ENCODE data around the gene CENPO. TPM values are rescaled to one million over a fixed set of nuclear protein-coding genes. Genes with fewer than 3 reads are reported as not detected.

The CENPO gene
- total and polyA plus RNA-seq, 7 experiments from 2014 or later, result 1.8 to 36.6 (median 5.8) TPM

DNA sequence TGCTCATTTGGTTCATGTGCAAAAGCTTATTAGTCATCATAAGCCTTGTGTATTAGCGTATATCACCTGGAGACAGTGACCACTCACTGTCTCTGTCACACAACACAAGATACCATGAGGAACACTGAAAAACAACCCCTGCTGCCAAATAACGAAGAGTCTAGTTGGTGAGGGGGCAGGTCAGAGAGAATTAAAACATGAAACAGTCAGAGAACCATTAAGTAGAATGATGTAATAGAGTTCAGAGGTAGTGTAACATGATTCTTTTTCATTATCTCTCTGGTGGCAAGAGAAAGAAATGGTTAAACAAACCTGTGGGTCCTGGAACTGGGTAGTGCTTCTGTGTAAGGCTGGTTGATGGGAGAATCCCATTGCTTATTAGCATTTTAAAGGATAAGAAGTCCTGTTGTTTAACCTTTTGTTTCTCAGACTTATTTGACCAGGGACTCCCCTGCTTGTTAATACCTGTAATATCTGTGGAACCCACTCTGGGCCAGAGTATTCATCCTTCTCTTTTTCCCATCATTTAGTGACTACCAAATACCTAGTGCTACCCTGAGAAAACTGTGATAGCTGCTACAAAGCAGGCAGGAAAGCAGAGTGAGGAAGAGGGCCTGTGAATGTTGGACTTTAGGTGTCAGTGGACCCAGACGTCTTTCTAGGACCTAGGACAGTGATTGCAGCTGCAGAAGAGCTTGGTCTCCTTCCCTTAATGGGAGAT is 38.1 kb upstream of the CENPO start:
- DNase-seq, result no peak
- intact Hi-C loops (cut with micrococcal nuclease), result no loop called here
- ATAC-seq, result no peak
- Mint-ChIP-seq H3K36me3 (peaks cover 0 to 21% (median 15%) of the 10 kb centered on the region in 5 donors), H3K27ac (peak overlapping the region in 2 of 9 donors; percentile 15 to 16), H3K4me1 (no peaks in the 10 kb centered on the region), H3K4me3 (no peak overlapping the region), H3K27me3 (no peaks in the 10 kb centered on the region), H3K9me3 (no peaks in the 10 kb centered on the region)
- no peak overlapping the region for H3K4me3 ChIP-seq (ENCODE audit: low read length)
- H3K9me3 ChIP-seq (ENCODE audit: control insufficient read depth in 2 of 3, low read length in 3 of 3), result no peaks in the 10 kb centered on the region
- H3K27me3 ChIP-seq (ENCODE audit: control insufficient read depth in 2 of 2, insufficient read depth in 2 of 2, low read length in 2 of 2), result no peaks in the 10 kb centered on the region
- H3K27ac ChIP-seq (ENCODE audit: low read depth, low read length), result no peak overlapping the region
- CTCF ChIA-PET, result interaction anchor here (0.9 kb wide), 1 partner anchor 346 kb away, joined by 3 read pairs; no protein-coding TSS in a partner anchor
- no peaks in the 10 kb centered on the region for H3K4me1 ChIP-seq (ENCODE audit: control insufficient read depth in 2 of 2, insufficient read depth in 2 of 2, low read length in 2 of 2)
- H3K36me3 ChIP-seq (ENCODE audit: control insufficient read depth in 2 of 3, insufficient read depth in 3 of 3, low read length in 3 of 3), result peaks cover 4 to 56% (median 28%) of the 10 kb centered on the region in 3 experiments
- POLR2A ChIA-PET, result no interaction called here

GRCh38 chr2:24756789-24757188 is 36.4 kb upstream of the CENPO start:
- H3K27me3 Mint-ChIP-seq, result no peaks in the 10 kb centered on the region
- Histone ChIP-seq H3K4me1 (ENCODE audit: control insufficient read depth in 2 of 2, insufficient read depth in 2 of 2, low read length in 2 of 2) (no peaks in the 10 kb centered on the region), H3K36me3 (ENCODE audit: control insufficient read depth in 2 of 3, insufficient read depth in 3 of 3, low read length in 3 of 3) (peaks cover 4 to 58% (median 26%) of the 10 kb centered on the region in 3 experiments), H3K4me3 (ENCODE audit: low read length) (no peak overlapping the region), H3K27me3 (ENCODE audit: control insufficient read depth in 2 of 2, insufficient read depth in 2 of 2, low read length in 2 of 2) (no peaks in the 10 kb centered on the region), H3K27ac (ENCODE audit: low read depth, low read length) (no peak overlapping the region), H3K9me3 (ENCODE audit: control insufficient read depth in 2 of 3, low read length in 3 of 3) (no peaks in the 10 kb centered on the region)
- H3K9me3 Mint-ChIP-seq, result no peaks in the 10 kb centered on the region
- peak overlapping the region in 1 of 9 donors; percentile 2 for H3K27ac Mint-ChIP-seq
- DNase-seq, result no peak
- peaks cover 6 to 23% (median 12%) of the 10 kb centered on the region in 5 donors for H3K36me3 Mint-ChIP-seq
- no peak overlapping the region for H3K4me3 Mint-ChIP-seq
- CTCF ChIA-PET, result interaction anchor here (0.6 kb wide), 1 partner anchor 372 kb away, joined by 6 read pairs; no protein-coding TSS in a partner anchor
- intact Hi-C loops (cut with micrococcal nuclease), result no loop called here
- ATAC-seq, result no peak
- POLR2A ChIA-PET, result no interaction called here
- peaks cover 0 to 2% (median 0%) of the 10 kb centered on the region in 7 donors for H3K4me1 Mint-ChIP-seq

- Mint-ChIP-seq H3K27me3 (no peaks in the 10 kb centered on the region), H3K4me1 (peaks cover 0 to 9% (median 6%) of the 10 kb centered on the region in 7 donors), H3K9me3 (no peaks in the 10 kb centered on the region), H3K36me3 (peaks cover 9 to 47% (median 25%) of the 10 kb centered on the region in 5 donors), H3K4me3 (no peak overlapping the region), H3K27ac (peak overlapping the region in 2 of 9 donors; percentile 20 to 38)
- H3K4me1 ChIP-seq (ENCODE audit: control insufficient read depth in 2 of 2, insufficient read depth in 2 of 2, low read length in 2 of 2), result no peaks in the 10 kb centered on the region
- H3K27me3 ChIP-seq (ENCODE audit: control insufficient read depth in 2 of 2, insufficient read depth in 2 of 2, low read length in 2 of 2), result no peaks in the 10 kb centered on the region
- ATAC-seq (no peak), DNase-seq (no peak)
- ChIA-PET POLR2A (no interaction called here), CTCF (no interaction called here)
- peaks cover 8 to 59% (median 14%) of the 10 kb centered on the region in 3 experiments for H3K36me3 ChIP-seq (ENCODE audit: control insufficient read depth in 2 of 3, insufficient read depth in 3 of 3, low read length in 3 of 3)
- H3K9me3 ChIP-seq (ENCODE audit: control insufficient read depth in 2 of 3, low read length in 3 of 3), result no peaks in the 10 kb centered on the region
- intact Hi-C loops (cut with micrococcal nuclease), result no loop called here
- no peak overlapping the region for H3K27ac ChIP-seq (ENCODE audit: low read depth, low read length)
- no peak overlapping the region for H3K4me3 ChIP-seq (ENCODE audit: low read length)
These were observed 31.4 kb upstream of the CENPO start for GRCh38 chr2:24761866-24762265.

GRCh38 chr2:24762518-24762917 is 30.7 kb upstream of the CENPO start:
- DNase-seq (no peak), ATAC-seq (no peak)
- ChIA-PET CTCF (no interaction called here), POLR2A (no interaction called here)
- no peak overlapping the region for H3K27ac Mint-ChIP-seq
- Histone ChIP-seq H3K9me3 (ENCODE audit: control insufficient read depth in 2 of 3, low read length in 3 of 3) (no peaks in the 10 kb centered on the region), H3K27me3 (ENCODE audit: control insufficient read depth in 2 of 2, insufficient read depth in 2 of 2, low read length in 2 of 2) (no peaks in the 10 kb centered on the region), H3K4me1 (ENCODE audit: control insufficient read depth in 2 of 2, insufficient read depth in 2 of 2, low read length in 2 of 2) (no peaks in the 10 kb centered on the region), H3K4me3 (ENCODE audit: low read length) (no peak overlapping the region), H3K36me3 (ENCODE audit: control insufficient read depth in 2 of 3, insufficient read depth in 3 of 3, low read length in 3 of 3) (peaks cover 8 to 59% (median 14%) of the 10 kb centered on the region in 3 experiments), H3K27ac (ENCODE audit: low read depth, low read length) (no peak overlapping the region)
- no peak overlapping the region for H3K4me3 Mint-ChIP-seq
- H3K4me1 Mint-ChIP-seq, result peaks cover 0 to 9% (median 6%) of the 10 kb centered on the region in 7 donors
- intact Hi-C loops (cut with micrococcal nuclease), result no loop called here
- no peaks in the 10 kb centered on the region for H3K27me3 Mint-ChIP-seq
- peaks cover 9 to 51% (median 24%) of the 10 kb centered on the region in 5 donors for H3K36me3 Mint-ChIP-seq
- no peaks in the 10 kb centered on the region for H3K9me3 Mint-ChIP-seq

GRCh38 chr2:24763843-24764242 is 29.4 kb upstream of the CENPO start:
- intact Hi-C loops (cut with micrococcal nuclease), result no loop called here
- CTCF ChIA-PET, result no interaction called here

GRCh38 chr2:24766609-24767008 is 26.6 kb upstream of the CENPO start:
- Mint-ChIP-seq H3K9me3 (no peaks in the 10 kb centered on the region), H3K4me1 (peaks cover 0 to 9% (median 6%) of the 10 kb centered on the region in 7 donors), H3K36me3 (peaks cover 5 to 54% (median 22%) of the 10 kb centered on the region in 5 donors), H3K27me3 (no peaks in the 10 kb centered on the region), H3K4me3 (no peak overlapping the region), H3K27ac (peak overlapping the region in 7 of 9 donors; percentile 8 to 85 (median 45))
- Histone ChIP-seq H3K36me3 (ENCODE audit: control insufficient read depth in 2 of 3, insufficient read depth in 3 of 3, low read length in 3 of 3) (peaks cover 8 to 52% (median 9%) of the 10 kb centered on the region in 3 experiments), H3K9me3 (ENCODE audit: control insufficient read depth in 2 of 3, low read length in 3 of 3) (no peaks in the 10 kb centered on the region), H3K27ac (ENCODE audit: low read depth, low read length) (peak overlapping the region; percentile 35), H3K4me3 (ENCODE audit: low read length) (no peak overlapping the region), H3K27me3 (ENCODE audit: control insufficient read depth in 2 of 2, insufficient read depth in 2 of 2, low read length in 2 of 2) (no peaks in the 10 kb centered on the region), H3K4me1 (ENCODE audit: control insufficient read depth in 2 of 2, insufficient read depth in 2 of 2, low read length in 2 of 2) (no peaks in the 10 kb centered on the region)
- POLR2A ChIA-PET, result no interaction called here
- ATAC-seq (no peak), DNase-seq (no peak)
- intact Hi-C loops (cut with micrococcal nuclease), result no loop called here
- CTCF ChIA-PET, result no interaction called here

More at GRCh38 chr2:24763843-24764242, 29.4 kb upstream of the CENPO start:
- ATAC-seq, result no peak
- Histone ChIP-seq H3K36me3 (ENCODE audit: control insufficient read depth in 2 of 3, insufficient read depth in 3 of 3, low read length in 3 of 3) (peaks cover 8 to 52% (median 14%) of the 10 kb centered on the region in 3 experiments), H3K27me3 (ENCODE audit: control insufficient read depth in 2 of 2, insufficient read depth in 2 of 2, low read length in 2 of 2) (no peaks in the 10 kb centered on the region), H3K4me3 (ENCODE audit: low read length) (no peak overlapping the region), H3K4me1 (ENCODE audit: control insufficient read depth in 2 of 2, insufficient read depth in 2 of 2, low read length in 2 of 2) (no peaks in the 10 kb centered on the region), H3K9me3 (ENCODE audit: control insufficient read depth in 2 of 3, low read length in 3 of 3) (no peaks in the 10 kb centered on the region), H3K27ac (ENCODE audit: low read depth, low read length) (no peak overlapping the region)
- POLR2A ChIA-PET, result no interaction called here
- Mint-ChIP-seq H3K27me3 (no peaks in the 10 kb centered on the region), H3K27ac (peak overlapping the region in 1 of 9 donors; percentile 61), H3K36me3 (peaks cover 9 to 54% (median 21%) of the 10 kb centered on the region in 5 donors), H3K4me3 (no peak overlapping the region), H3K9me3 (no peaks in the 10 kb centered on the region), H3K4me1 (peaks cover 0 to 9% (median 6%) of the 10 kb centered on the region in 7 donors)
- DNase-seq, result no peak

DNA sequence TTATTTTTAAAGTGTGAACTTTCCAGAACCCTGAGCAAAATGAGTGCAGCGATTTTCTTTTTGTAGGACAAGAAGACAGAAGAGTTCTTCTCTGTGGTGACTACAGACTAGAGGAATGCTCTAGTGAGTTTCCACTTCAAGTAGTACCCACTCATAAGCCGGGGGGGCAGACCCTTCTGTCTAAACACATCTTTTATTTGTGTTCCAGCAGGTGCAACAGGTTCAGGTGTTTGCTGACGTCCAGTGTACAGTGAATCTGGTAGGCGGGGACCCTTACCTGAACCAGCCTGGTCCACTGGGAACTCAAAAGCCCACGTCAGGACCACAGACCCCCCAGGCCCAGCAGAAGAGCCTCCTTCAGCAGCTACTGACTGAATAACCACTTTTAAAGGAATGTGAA is 25.2 kb upstream of the CENPO start:
- CTCF ChIA-PET, result no interaction called here

More for the DNA sequence above, 25.2 kb upstream of the CENPO start:
- no peaks in the 10 kb centered on the region for H3K9me3 Mint-ChIP-seq
- DNase-seq (no peak), ATAC-seq (no peak)
- Histone ChIP-seq H3K36me3 (ENCODE audit: control insufficient read depth in 2 of 3, insufficient read depth in 3 of 3, low read length in 3 of 3) (peaks cover 1 to 40% (median 8%) of the 10 kb centered on the region in 3 experiments), H3K4me3 (ENCODE audit: low read length) (no peak overlapping the region), H3K27me3 (ENCODE audit: control insufficient read depth in 2 of 2, insufficient read depth in 2 of 2, low read length in 2 of 2) (no peaks in the 10 kb centered on the region), H3K27ac (ENCODE audit: low read depth, low read length) (no peak overlapping the region), H3K4me1 (ENCODE audit: control insufficient read depth in 2 of 2, insufficient read depth in 2 of 2, low read length in 2 of 2) (no peaks in the 10 kb centered on the region), H3K9me3 (ENCODE audit: control insufficient read depth in 2 of 3, low read length in 3 of 3) (no peaks in the 10 kb centered on the region)
- POLR2A ChIA-PET, result no interaction called here
- no peak overlapping the region for H3K27ac Mint-ChIP-seq
- no peaks in the 10 kb centered on the region for H3K27me3 Mint-ChIP-seq
- intact Hi-C loops (cut with micrococcal nuclease), result no loop called here
- peaks cover 0 to 50% (median 22%) of the 10 kb centered on the region in 5 donors for H3K36me3 Mint-ChIP-seq
- peaks cover 0 to 9% (median 6%) of the 10 kb centered on the region in 7 donors for H3K4me1 Mint-ChIP-seq
- no peak overlapping the region for H3K4me3 Mint-ChIP-seq
